Neural cell (in vitro differentiated cells): ENCODE data around the gene GNG5. TPM values are rescaled to one million over a fixed set of nuclear protein-coding genes. Genes with fewer than 3 reads are reported as not detected.

Experiments used
- H2AFZ ChIP-seq: fragments of 200-600, 300-800 bp; sonication (generic), shearing (Covaris generic); 2 replicates; pipeline ENCODE4 v1.6.0; 2014; ENCODE audit warnings: low read depth, mild to moderate bottlenecking, antibody characterized with exemption, low read length, moderate library complexity
- H3F3A ChIP-seq: fragments of 200-600 bp; shearing (Covaris generic); 2 replicates; pipeline ENCODE4 v1.6.1; 2016; ENCODE audit warnings: mild to moderate bottlenecking, moderate library complexity, mixed read lengths, antibody characterized with exemption, low read length; ENCODE audit not compliant: insufficient read depth, poor library complexity, severe bottlenecking
- H3K27ac ChIP-seq: fragments of 200-600, 300-800 bp; sonication (generic), shearing (Covaris generic); 2 replicates; pipeline ENCODE4 v1.5.1; 2014; ENCODE audit warnings: mild to moderate bottlenecking, low read length, moderate library complexity
- H3K27me3 ChIP-seq: fragments of 300-800, 200-600 bp; sonication (generic), shearing (Covaris generic); 2 replicates; pipeline ENCODE4 v1.6.0; 2014; ENCODE audit warnings: mild to moderate bottlenecking, low read depth, low read length, moderate library complexity; ENCODE audit not compliant: insufficient read depth
- H3K36me3 ChIP-seq: fragments of 300-800, 200-600 bp; sonication (generic), shearing (Covaris generic); 2 replicates; pipeline ENCODE4 v1.5.1; 2014; ENCODE audit warnings: mild to moderate bottlenecking, antibody characterized with exemption, low read length, moderate library complexity; ENCODE audit not compliant: insufficient read depth
- H3K4me2 ChIP-seq: fragments of 300-800, 200-600 bp; sonication (generic), shearing (Covaris generic); 2 replicates; pipeline ENCODE4 v1.6.0; 2014; ENCODE audit warnings: mild to moderate bottlenecking, low read length
- H3K4me3 ChIP-seq: fragments of 300-800, 200-600 bp; sonication (generic), shearing (Covaris generic); 2 replicates; pipeline ENCODE4 v1.5.1; 2014; ENCODE audit warnings: mild to moderate bottlenecking, low read length, moderate library complexity
- H3K79me2 ChIP-seq: fragments of 200-600 bp; shearing (Covaris generic); replicated peaks from 2 replicates; pipeline ENCODE4 v1.6.0; 2014; ENCODE audit warnings: mild to moderate bottlenecking, low read length, moderate library complexity; ENCODE audit not compliant: insufficient read depth
- H3K9ac ChIP-seq: fragments of 300-800, 200-600 bp; sonication (generic), shearing (Covaris generic); 2 replicates; pipeline ENCODE4 v1.6.1; 2016; ENCODE audit warnings: mild to moderate bottlenecking, low read length, mixed read lengths
- H3K9me2 ChIP-seq: fragments of 200-600 bp; shearing (Covaris generic); 2 replicates; pipeline ENCODE4 v1.6.1; 2016; ENCODE audit warnings: mild to moderate bottlenecking, low read length, mixed read lengths; ENCODE audit not compliant: insufficient read depth
- H3K9me3 ChIP-seq: fragments of 200-600, 300-800 bp; sonication (generic), shearing (Covaris generic); 2 replicates; pipeline ENCODE4 v1.6.1; 2016; ENCODE audit warnings: mild to moderate bottlenecking, mixed run types, low read length, moderate library complexity, mixed read lengths
- H4K20me1 ChIP-seq: fragments of 200-600 bp; shearing (Covaris generic); 2 replicates; pipeline ENCODE4 v1.6.1; 2016; ENCODE audit warnings: mild to moderate bottlenecking, mixed run types; ENCODE audit not compliant: insufficient read depth
- EP300 ChIP-seq: fragments of 450-650 bp; conservative IDR thresholded peaks from 2 replicates; pipeline ENCODE4 v1.6.1; 2014; ENCODE audit warnings: antibody characterized with exemption, mild to moderate bottlenecking, moderate library complexity; ENCODE audit not compliant: poor library complexity, severe bottlenecking
- EZH2 ChIP-seq: fragments of 200-600, 300-800 bp; shearing (Covaris generic), sonication (generic); IDR thresholded peaks from 2 replicates; pipeline ENCODE4 v1.6.1; 2014; ENCODE audit warnings: antibody characterized with exemption, low read length, borderline replicate concordance, mild to moderate bottlenecking; ENCODE audit not compliant: insufficient read depth, poor library complexity, severe bottlenecking
- MXI1 ChIP-seq: fragments of 450-650 bp; conservative IDR thresholded peaks from 2 replicates; pipeline ENCODE4 v1.6.1; 2014; ENCODE audit warnings: antibody characterized with exemption, mild to moderate bottlenecking; ENCODE audit not compliant: poor library complexity, severe bottlenecking
- POLR2AphosphoS5 ChIP-seq: IDR thresholded peaks from 2 replicates; pipeline ENCODE4 v1.6.1; 2012
- RAD21 ChIP-seq: fragments of 450-650 bp; conservative IDR thresholded peaks from 2 replicates; pipeline ENCODE4 v1.6.1; 2014; ENCODE audit warnings: antibody characterized with exemption, mild to moderate bottlenecking, moderate library complexity
- SMC3 ChIP-seq: fragments of 450-650 bp; conservative IDR thresholded peaks from 2 replicates; pipeline ENCODE4 v1.6.1; 2014; ENCODE audit warnings: antibody characterized with exemption, mild to moderate bottlenecking, moderate library complexity; ENCODE audit not compliant: poor library complexity
- TAF1 ChIP-seq: IDR thresholded peaks from 2 replicates; pipeline ENCODE4 v1.6.1; 2012; ENCODE audit warnings: low read depth
- polyA plus RNA-seq: library from polyadenylated mRNA; depleted of rRNA; stranded (reverse); fragments of >200 nt; gene quantifications from 2 replicates; pipeline ENCODE4 v1.2.3, GENCODE V29; 2014
- TF ChIP-seq, protein P1 (sequence below): IDR thresholded peaks from 2 replicates; pipeline ENCODE4 v1.6.1; 2012; ENCODE audit warnings: borderline replicate concordance
- TF ChIP-seq, protein P2 (sequence below): fragments of 450-650 bp; IDR thresholded peaks from 2 replicates; pipeline ENCODE4 v1.5.1; 2014; ENCODE audit warnings: antibody characterized with exemption, mild to moderate bottlenecking, moderate library complexity; ENCODE audit not compliant: poor library complexity, severe bottlenecking

The GNG5 gene
- polyA plus RNA-seq, 1 donor from 2014 or later = 1.5 TPM

DNA sequence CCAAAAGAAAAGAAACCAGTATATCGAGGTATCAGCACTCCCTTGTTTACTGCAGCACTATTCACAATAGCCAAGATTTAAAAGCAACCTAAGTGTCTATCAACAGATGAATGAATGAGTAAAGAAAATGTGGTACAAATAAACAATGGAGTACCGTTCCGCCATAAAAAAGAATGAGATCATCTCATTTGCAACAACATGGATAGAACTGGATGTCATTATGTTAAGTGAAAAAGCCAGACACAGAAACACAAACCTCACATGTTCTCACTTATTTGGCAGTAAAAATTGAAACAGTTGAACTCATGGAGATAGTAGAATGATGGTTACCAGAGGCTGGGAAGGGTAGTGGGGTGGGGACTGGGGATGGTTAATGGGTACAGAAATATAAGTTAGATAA, 4.3 kb upstream of the GNG5 start:
- no peak overlapping the region for H3K4me3 ChIP-seq
- H3K9me3 ChIP-seq = no peaks in the 10 kb centered on the region
- no peaks in the 10 kb centered on the region for H4K20me1 ChIP-seq
- H3K79me2 ChIP-seq = no peaks in the 10 kb centered on the region
- no peaks in the 10 kb centered on the region for H3F3A ChIP-seq
- no peak overlapping the region for H3K4me2 ChIP-seq
- H3K27ac ChIP-seq = no peak overlapping the region
- TF ChIP-seq TAF1 (no peak), RAD21 (no peak)
- H3K36me3 ChIP-seq = no peaks in the 10 kb centered on the region
- H3K9me2 ChIP-seq = no peaks in the 10 kb centered on the region
- H3K9ac ChIP-seq = no peak overlapping the region
- H2AFZ ChIP-seq = no peak overlapping the region
- no peaks in the 10 kb centered on the region for H3K27me3 ChIP-seq

DNA sequence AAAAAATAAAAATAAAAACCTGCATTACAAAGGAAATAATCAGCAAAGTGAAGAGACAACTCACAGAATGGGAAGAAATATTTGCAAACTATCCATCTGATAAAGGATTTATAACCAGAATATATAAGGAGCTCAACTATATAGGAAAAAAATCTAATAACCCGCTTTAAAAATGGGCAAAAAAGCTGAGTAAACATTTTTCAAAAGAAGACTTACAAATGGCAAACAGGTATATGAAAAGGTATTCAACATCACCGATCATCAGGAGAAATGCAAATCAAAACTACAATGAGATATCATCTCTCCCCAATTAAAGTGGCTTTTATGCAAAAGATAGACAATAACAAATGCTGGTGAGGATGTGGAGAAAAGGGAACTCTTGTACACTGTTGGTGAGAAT, 3.8 kb upstream of the GNG5 start:
- Histone ChIP-seq H3K27ac (no peak overlapping the region), H3K36me3 (no peaks in the 10 kb centered on the region), H3K9me2 (no peaks in the 10 kb centered on the region), H3K4me2 (no peak overlapping the region), H3K79me2 (peaks cover 4% of the 10 kb centered on the region), H4K20me1 (no peaks in the 10 kb centered on the region), H3K9me3 (no peaks in the 10 kb centered on the region), H3K9ac (no peak overlapping the region), H2AFZ (no peak overlapping the region), H3K4me3 (no peak overlapping the region), H3K27me3 (no peaks in the 10 kb centered on the region), H3F3A (no peaks in the 10 kb centered on the region)
- no peak for TF ChIP-seq EP300
- no peak for TF ChIP-seq RAD21
- no peak for TF ChIP-seq MXI1
- TF ChIP-seq, protein P1, sequence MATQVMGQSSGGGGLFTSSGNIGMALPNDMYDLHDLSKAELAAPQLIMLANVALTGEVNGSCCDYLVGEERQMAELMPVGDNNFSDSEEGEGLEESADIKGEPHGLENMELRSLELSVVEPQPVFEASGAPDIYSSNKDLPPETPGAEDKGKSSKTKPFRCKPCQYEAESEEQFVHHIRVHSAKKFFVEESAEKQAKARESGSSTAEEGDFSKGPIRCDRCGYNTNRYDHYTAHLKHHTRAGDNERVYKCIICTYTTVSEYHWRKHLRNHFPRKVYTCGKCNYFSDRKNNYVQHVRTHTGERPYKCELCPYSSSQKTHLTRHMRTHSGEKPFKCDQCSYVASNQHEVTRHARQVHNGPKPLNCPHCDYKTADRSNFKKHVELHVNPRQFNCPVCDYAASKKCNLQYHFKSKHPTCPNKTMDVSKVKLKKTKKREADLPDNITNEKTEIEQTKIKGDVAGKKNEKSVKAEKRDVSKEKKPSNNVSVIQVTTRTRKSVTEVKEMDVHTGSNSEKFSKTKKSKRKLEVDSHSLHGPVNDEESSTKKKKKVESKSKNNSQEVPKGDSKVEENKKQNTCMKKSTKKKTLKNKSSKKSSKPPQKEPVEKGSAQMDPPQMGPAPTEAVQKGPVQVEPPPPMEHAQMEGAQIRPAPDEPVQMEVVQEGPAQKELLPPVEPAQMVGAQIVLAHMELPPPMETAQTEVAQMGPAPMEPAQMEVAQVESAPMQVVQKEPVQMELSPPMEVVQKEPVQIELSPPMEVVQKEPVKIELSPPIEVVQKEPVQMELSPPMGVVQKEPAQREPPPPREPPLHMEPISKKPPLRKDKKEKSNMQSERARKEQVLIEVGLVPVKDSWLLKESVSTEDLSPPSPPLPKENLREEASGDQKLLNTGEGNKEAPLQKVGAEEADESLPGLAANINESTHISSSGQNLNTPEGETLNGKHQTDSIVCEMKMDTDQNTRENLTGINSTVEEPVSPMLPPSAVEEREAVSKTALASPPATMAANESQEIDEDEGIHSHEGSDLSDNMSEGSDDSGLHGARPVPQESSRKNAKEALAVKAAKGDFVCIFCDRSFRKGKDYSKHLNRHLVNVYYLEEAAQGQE = no peak
- TF ChIP-seq SMC3 = no peak
- TF ChIP-seq POLR2AphosphoS5 = no peak
- TF ChIP-seq TAF1 = no peak
- TF ChIP-seq, protein P2, sequence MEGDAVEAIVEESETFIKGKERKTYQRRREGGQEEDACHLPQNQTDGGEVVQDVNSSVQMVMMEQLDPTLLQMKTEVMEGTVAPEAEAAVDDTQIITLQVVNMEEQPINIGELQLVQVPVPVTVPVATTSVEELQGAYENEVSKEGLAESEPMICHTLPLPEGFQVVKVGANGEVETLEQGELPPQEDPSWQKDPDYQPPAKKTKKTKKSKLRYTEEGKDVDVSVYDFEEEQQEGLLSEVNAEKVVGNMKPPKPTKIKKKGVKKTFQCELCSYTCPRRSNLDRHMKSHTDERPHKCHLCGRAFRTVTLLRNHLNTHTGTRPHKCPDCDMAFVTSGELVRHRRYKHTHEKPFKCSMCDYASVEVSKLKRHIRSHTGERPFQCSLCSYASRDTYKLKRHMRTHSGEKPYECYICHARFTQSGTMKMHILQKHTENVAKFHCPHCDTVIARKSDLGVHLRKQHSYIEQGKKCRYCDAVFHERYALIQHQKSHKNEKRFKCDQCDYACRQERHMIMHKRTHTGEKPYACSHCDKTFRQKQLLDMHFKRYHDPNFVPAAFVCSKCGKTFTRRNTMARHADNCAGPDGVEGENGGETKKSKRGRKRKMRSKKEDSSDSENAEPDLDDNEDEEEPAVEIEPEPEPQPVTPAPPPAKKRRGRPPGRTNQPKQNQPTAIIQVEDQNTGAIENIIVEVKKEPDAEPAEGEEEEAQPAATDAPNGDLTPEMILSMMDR = no peak
- TF ChIP-seq EZH2 = no peak

DNA sequence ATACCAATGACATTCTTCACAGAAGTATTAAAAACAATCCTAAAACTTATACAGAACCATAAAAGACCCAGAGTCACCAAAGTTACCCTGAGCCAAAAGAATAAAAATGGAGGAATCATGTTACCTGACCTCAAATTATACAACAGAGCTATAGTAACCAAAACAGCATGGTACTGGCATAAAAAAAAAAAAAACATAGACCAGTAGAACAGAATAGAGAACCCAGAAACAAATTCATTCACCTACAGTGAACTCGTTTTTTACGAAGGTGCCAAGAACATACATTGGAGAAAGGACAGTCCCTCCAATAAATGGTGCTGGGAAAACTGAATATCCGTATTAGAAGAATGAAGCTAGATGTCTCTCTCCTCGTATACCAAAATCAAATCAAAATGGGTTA, 2.6 kb upstream of the GNG5 start:
- no peaks in the 10 kb centered on the region for H3K27me3 ChIP-seq
- peaks cover 15% of the 10 kb centered on the region for H3K79me2 ChIP-seq
- H3K9ac ChIP-seq = no peak overlapping the region
- TF ChIP-seq, protein P1 = no peak
- H4K20me1 ChIP-seq = no peaks in the 10 kb centered on the region
- no peak overlapping the region for H2AFZ ChIP-seq
- H3K4me3 ChIP-seq = no peak overlapping the region
- no peaks in the 10 kb centered on the region for H3K9me2 ChIP-seq
- H3K27ac ChIP-seq = no peak overlapping the region
- H3K9me3 ChIP-seq = no peaks in the 10 kb centered on the region
- H3K4me2 ChIP-seq = no peak overlapping the region
- no peaks in the 10 kb centered on the region for H3F3A ChIP-seq
- H3K36me3 ChIP-seq = no peaks in the 10 kb centered on the region
